Measurements from ENCODE around the gene PBX4.

DNA sequence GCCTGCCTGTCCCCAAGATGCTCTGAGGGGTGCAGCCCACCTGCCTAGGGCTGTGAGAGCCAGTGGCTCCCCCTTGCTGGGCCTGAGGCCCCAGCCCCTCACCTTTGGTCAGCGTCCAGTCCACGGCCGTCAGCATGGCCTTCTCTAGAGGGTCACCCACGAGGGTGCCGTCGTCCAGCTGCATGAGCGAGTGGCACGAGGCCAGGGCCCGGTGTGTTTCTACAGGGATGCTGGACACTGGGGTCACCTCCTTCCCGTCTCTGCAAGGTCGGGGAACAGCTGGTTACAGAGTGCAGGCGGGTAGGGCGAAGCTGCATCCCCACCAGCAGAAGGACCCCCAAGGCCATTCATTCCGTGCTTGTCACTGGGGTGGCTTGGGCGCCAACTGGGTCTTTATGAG lies 36.0 kb upstream of the PBX4 start:
- TF ChIP-seq POLR2A (IDR thresholded peaks at IDR 0.05; ENCODE audit: low read length) (no peak), GATA1 (IDR thresholded peaks at IDR 0.05; ENCODE audit: low read depth, low read length) (no peak)
